ENCODE results near the gene ATXN2L.
"Not testable (repeated sequence)": the region's sequence is repeated elsewhere in the genome, so short reads cannot be mapped to it uniquely, and the experiment has no call there.

The ATXN2L gene, protein sequence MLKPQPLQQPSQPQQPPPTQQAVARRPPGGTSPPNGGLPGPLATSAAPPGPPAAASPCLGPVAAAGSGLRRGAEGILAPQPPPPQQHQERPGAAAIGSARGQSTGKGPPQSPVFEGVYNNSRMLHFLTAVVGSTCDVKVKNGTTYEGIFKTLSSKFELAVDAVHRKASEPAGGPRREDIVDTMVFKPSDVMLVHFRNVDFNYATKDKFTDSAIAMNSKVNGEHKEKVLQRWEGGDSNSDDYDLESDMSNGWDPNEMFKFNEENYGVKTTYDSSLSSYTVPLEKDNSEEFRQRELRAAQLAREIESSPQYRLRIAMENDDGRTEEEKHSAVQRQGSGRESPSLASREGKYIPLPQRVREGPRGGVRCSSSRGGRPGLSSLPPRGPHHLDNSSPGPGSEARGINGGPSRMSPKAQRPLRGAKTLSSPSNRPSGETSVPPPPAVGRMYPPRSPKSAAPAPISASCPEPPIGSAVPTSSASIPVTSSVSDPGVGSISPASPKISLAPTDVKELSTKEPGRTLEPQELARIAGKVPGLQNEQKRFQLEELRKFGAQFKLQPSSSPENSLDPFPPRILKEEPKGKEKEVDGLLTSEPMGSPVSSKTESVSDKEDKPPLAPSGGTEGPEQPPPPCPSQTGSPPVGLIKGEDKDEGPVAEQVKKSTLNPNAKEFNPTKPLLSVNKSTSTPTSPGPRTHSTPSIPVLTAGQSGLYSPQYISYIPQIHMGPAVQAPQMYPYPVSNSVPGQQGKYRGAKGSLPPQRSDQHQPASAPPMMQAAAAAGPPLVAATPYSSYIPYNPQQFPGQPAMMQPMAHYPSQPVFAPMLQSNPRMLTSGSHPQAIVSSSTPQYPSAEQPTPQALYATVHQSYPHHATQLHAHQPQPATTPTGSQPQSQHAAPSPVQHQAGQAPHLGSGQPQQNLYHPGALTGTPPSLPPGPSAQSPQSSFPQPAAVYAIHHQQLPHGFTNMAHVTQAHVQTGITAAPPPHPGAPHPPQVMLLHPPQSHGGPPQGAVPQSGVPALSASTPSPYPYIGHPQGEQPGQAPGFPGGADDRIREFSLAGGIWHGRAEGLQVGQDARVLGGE

GRCh38 chr16:28822520-28823290, at the start of gene ATXN2L:
Gene ATXN2L, plus strand, starts transcription at chr16:28822999. Its CDS starts 261 bp downstream, at chr16:28823260.
- DNase-seq: peak; percentile 94

DNA sequence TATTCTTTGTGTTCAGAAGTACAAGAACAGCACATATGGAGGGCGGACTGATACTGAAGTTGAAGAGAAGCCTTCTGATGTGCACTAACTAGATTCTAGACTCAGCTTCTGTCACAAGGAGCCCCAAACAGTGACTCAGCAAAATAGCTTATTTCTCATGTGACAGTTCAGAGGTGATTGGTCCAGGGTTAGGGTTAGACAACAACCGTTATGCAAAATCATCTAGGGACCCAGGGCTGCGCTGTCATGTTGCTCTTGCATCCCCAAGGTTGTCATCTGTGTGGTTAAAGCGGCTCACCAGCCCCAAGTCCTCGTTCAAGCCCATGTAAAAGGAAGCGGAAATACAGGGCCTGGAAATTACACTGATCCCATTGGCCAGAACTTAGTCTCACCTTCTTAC, 41.1 kb upstream of the ATXN2L start:
- not testable (repeated sequence) for DNase-seq

DNA sequence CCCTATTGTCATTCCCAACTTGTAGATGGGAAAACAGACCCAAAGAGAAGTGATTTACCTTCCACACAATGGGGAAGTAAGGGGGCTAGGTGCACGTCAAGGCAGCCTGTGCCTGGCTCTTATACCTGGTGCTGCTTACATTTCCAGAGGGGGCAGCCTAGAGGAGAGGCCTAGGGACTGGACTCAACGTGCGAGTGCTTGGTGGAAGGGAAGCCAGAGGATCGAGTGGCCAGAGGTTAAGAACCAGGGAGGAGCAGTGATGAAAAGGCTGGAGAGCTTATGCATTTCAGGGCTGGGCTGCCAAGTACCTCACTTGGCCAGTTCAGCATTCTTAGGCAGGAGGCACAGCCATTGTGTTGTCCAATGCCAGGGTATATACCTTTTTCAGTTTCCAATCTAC, 40.4 kb upstream of the ATXN2L start:
- not testable (repeated sequence) for DNase-seq

DNA sequence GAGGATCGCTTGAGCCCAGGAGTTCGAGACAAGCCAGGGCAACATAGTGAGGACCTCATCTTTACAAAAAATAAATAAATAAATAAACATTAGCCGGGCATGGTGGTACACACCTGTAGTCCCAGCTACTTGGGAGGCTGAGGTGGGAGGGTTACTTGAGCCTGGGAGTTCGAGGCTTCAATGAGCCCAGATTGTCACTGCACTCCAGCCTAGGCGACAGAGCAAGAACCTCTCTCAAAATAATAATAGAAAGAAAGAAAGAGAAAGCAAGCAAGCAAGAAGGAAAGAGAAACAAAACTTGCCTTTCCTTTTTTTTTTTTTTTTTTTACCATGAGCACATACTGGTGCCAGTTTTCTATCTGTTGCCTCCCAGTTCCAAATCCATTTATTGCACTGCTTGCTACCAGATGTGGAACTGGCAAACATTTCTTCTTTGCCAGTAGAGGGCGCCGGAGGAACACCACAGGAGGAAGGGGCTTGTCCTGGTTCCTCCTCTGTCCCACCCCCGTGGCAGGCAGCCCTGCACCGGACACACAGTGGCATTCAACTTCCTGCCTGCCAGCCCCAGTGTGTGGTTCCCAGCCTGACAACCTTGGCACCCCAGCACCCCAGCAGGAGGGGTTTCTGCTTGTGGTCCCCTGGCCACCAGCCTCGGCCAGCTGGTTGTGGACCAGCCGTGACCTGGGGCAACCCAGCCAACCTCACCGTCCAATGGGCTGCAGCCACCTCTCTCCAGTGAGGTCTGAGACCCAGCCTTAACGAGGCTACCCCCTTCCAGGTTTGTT, 20.4 kb upstream of the ATXN2L start:
- DNase-seq: not testable (repeated sequence)

GRCh38 chr16:28807445-28808120, 15.2 kb upstream of the ATXN2L start:
- DNase-seq: not testable (repeated sequence)

GRCh38 chr16:28820016-28820415, 2.8 kb upstream of the ATXN2L start:
- no peak for DNase-seq

DNA sequence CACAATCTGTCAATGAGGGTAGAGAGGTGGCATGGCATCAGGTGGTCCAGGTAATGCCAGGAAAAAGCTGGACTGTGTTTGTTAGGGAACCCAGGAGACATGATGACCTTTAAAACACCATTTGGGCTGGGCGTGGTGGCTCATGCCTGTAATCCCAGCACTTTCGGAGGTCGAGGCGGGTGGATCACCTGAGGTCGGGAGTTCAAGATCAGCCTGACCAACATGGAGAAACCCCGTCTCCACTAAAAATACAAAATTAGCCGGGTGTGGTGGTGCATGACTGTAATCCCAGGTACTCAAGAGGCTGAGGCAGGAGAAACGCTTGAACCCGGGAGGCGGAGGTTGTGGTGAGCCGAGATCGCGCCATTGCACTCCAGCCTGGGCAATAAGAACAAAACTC, 2.3 kb upstream of the ATXN2L start:
- not testable (repeated sequence) for DNase-seq

DNA sequence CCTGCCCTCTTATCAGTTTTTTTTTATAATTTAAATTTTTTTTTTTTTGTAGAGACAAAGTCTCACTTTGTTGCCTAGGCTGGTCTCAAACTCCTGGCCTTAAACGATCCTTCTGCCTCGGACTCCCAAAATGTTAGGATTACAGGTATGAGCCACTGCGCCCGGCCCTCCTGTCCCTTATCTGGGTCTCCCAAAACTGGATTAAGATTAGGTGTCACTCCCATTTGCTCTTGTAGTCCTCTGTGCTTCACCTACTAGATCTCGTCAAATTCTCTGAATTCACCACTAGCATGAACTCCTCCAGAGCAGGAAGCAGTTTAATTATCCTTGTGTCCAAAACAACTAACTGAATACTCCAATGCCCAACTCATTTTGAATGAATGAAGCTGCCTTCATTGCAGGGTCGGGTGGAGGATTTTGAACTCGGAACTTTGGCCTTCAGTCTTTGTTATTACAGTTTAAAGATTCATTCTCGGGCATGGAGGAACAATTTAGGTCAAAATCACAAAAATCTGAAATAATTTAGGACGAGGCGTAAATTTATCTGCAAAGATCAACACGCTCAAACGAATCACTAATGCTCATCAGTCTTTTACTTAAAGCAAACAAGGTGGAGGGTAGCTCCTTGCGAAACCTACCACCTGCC, 802 bp upstream of the ATXN2L start:
- DNase-seq: no peak

DNA sequence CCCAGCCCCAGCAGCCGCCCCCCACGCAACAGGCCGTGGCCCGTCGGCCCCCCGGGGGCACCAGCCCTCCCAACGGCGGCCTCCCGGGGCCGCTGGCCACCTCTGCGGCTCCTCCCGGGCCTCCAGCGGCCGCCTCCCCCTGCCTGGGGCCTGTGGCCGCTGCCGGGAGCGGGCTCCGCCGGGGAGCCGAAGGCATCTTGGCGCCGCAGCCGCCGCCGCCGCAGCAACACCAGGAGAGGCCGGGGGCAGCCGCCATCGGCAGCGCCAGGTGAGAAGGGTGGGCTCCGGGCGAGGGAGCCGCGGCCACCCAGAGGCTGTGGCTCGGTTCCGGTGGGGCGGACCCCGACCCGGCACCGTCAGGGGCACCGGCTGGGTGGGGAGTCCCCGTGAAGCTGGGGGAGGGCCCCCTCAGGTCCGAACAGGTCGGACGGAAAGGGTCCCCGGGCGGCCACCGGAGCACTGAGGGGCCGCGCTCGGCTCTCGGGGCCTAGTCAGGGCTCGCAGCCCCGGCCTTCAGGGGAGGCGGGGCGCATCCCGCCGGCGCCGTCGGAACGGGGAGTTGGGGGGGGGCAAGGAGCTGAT, 583 bp downstream of the ATXN2L start:
- DNase-seq: peak; percentile 25

DNA sequence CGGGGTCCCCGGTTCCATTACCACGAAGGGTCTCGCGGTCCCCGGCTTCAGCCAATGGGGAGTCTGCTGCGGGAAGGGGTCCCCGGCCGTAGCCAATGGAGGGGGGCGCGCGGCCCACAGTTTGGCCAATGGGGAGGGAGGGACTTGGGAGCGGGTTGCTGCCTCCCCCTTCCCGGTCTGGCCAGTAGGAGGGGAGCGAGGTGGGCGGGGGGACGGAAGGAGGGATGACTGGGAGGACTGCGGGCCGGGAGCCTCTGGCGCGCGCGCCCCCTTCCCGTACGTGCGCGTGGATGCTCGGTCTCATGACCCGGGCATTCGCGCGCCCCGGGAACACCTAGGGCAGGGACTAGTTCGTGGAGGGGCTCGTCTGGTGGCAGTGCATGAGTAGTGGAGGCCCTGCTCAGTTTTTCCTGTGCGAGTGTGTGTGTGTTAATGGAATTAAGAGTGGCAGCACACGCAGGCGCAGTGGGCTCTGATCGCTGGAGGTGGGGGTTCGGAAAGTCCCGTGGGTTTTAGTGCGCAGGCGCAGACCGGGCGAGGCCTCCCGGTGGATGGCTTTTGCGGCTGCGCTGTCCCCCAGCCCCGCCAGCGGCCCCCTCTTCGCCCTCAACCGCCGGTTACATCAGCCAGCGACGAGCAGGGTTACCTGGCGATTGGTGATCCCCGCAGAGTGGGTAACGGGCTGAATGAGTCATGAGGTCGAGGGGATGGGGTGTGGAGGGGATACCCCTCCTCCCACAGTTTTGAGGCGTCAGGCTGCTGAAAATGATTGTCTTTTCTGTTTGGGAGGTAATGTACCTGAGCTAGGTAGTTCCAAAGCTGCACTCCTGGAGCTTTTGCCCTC, 1.3 kb downstream of the ATXN2L start:
- DNase-seq: peak; percentile 98

GRCh38 chr16:28824717-28824973, 1.8 kb downstream of the ATXN2L start:
- no peak for DNase-seq

DNA sequence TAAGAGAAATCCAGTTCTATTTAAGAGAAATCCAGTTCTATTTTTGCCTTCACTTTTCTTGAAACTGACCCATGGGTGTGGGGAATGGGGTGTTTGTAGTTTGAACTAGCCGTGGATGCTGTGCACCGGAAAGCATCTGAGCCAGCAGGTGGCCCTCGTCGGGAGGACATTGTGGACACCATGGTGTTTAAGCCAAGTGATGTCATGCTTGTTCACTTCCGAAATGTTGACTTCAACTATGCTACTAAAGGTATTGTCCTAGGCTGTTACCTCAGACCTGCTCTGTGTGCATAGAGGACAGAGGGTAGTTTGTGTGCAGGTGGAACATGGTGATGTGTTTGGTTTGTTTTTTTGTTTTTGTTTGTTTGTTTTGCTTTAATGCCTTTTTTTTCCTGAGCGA, 3.3 kb downstream of the ATXN2L start:
- DNase-seq: no peak

DNA sequence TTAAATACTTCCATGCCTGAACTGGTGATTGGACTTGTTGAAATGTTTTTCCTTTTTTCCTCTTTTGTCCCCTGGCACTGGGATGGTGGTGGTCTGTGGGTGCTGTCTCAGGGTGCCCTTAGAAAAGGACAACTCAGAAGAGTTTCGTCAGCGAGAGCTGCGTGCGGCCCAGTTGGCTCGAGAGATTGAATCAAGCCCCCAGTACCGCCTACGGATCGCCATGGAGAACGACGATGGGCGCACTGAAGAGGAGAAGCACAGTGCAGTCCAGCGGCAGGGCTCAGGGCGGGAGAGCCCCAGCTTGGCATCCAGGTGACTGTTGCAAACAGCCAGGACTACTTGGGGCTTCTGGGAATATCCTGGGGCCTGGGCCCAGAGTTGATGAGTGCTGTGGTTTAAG, 6.9 kb downstream of the ATXN2L start:
- no peak for DNase-seq

DNA sequence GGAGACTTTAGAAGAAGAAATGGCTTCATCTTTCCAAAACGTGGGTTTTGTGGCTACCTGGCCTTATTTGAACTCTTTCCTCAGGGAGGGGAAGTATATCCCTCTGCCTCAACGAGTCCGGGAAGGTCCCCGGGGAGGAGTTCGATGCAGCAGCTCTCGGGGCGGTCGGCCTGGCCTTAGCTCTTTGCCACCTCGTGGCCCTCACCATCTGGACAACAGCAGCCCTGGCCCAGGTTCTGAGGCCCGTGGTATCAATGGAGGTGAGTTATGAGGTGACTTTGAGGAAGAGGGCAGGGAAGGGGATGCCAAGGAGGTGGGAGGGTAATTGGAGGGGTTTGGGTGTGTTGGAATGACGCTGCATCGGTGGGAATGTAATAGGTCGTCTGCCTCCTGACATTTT, 7.7 kb downstream of the ATXN2L start:
- no peak for DNase-seq

- no peak for DNase-seq
Measured at GRCh38 chr16:28834349-28834748, 11.6 kb downstream of the ATXN2L start.

- no peak for DNase-seq
Measured at GRCh38 chr16:28834873-28835863, 12.4 kb downstream of the ATXN2L start.

GRCh38 chr16:28835864-28836760, 13.3 kb downstream of the ATXN2L start:
- DNase-seq: no peak

- DNase-seq: no peak
Measured at GRCh38 chr16:28836761-28837064, 13.9 kb downstream of the ATXN2L start.
